ENCODE results near the gene GANAB. TPM values are rescaled to one million over a fixed set of nuclear protein-coding genes. Genes with fewer than 3 reads are reported as not detected.

The GANAB gene
- total and polyA plus RNA-seq, 2 of the 13 experiments (the other 11 are each of a cell fraction or from before 2014, with no cell fraction given) = 99.5 to 234 TPM

DNA sequence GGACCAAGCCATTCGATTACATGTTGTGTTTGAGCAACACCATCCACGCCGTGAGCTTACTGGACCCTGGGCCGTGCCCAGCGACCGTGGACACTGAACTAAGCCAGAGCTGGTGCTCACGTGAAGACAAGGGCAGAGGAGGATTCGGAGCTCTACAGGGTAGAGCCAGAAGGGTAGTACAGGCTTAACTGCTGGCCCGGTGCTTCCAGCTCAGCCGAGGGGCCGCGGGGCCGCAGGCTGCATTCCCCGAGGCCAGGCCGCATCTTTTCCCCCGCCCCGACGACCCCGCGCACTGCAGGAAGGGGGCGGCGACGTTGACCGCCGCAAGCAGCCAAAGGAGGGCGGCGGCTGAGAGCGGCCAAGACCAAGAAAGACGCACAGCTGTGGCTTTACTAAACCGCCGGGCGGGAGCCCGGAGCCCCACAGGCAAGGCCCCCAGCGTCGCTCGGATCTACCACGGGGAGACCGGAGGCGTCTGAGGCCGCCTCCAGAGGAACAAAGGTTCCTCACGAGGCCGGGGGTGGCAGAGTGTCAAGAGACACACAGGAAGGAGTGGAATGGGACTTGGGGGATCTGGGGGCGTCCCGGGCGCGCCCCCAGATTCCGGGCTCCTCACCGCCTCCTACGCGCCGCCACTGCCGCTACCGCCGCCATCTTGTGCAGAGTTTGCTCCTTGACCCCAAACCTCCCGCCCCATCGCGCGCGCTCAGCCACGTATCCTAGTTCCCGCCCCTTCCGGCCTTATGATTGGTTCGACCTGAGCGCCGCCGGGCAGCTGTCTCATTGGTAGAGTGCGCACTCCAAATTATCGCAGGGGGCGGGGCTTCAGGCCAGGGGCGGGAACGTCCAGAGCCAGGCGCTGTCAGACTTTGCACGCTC is at the start of gene GANAB (continued):
- TF ChIP-seq ZSCAN9 (CRISPR knock-in tag; IDR thresholded peaks at IDR 0.05; ENCODE audit: borderline replicate concordance) (no peak; the same call in 1 of the 2 replicates), ZNF343 (CRISPR knock-in tag; IDR thresholded peaks at IDR 0.05) (no peak; the same call in 1 of the 2 replicates), NR2F2 (IDR thresholded peaks at IDR 0.05; ENCODE audit: borderline replicate concordance, low read depth) (peak; percentile 40; the same call in 1 of the 2 replicates), GATAD1 (CRISPR knock-in tag; IDR thresholded peaks at IDR 0.05) (peak; percentile 79), ZNF30 (CRISPR knock-in tag; IDR thresholded peaks at IDR 0.05) (peak; percentile 73; the same call in 1 of the 2 replicates), ZNF143 (CRISPR knock-in tag; IDR thresholded peaks at IDR 0.05) (no peak), BCL6 (CRISPR knock-in tag; IDR thresholded peaks at IDR 0.05) (peak; percentile 39; the same call in 1 of the 2 replicates), STAT5B (CRISPR knock-in tag; IDR thresholded peaks at IDR 0.05) (0 out of 2 replicates have a peak, but pooled peaks have one; percentile 11), NRL (CRISPR knock-in tag; IDR thresholded peaks at IDR 0.05; ENCODE audit: borderline replicate concordance) (no peak), PRDM15 (CRISPR knock-in tag; IDR thresholded peaks at IDR 0.05) (peak; percentile 87), KDM5A (IDR thresholded peaks at IDR 0.05; ENCODE audit: borderline replicate concordance, low read length) (peak; percentile 71; the same call in 1 of the 2 replicates)
- TF ChIP-seq, protein P1, sequence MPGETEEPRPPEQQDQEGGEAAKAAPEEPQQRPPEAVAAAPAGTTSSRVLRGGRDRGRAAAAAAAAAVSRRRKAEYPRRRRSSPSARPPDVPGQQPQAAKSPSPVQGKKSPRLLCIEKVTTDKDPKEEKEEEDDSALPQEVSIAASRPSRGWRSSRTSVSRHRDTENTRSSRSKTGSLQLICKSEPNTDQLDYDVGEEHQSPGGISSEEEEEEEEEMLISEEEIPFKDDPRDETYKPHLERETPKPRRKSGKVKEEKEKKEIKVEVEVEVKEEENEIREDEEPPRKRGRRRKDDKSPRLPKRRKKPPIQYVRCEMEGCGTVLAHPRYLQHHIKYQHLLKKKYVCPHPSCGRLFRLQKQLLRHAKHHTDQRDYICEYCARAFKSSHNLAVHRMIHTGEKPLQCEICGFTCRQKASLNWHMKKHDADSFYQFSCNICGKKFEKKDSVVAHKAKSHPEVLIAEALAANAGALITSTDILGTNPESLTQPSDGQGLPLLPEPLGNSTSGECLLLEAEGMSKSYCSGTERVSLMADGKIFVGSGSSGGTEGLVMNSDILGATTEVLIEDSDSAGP (CRISPR knock-in tag; IDR thresholded peaks at IDR 0.05; ENCODE audit: borderline replicate concordance) = peak; percentile 53; the same call in 1 of the 2 replicates
- TF ChIP-seq, protein P2, sequence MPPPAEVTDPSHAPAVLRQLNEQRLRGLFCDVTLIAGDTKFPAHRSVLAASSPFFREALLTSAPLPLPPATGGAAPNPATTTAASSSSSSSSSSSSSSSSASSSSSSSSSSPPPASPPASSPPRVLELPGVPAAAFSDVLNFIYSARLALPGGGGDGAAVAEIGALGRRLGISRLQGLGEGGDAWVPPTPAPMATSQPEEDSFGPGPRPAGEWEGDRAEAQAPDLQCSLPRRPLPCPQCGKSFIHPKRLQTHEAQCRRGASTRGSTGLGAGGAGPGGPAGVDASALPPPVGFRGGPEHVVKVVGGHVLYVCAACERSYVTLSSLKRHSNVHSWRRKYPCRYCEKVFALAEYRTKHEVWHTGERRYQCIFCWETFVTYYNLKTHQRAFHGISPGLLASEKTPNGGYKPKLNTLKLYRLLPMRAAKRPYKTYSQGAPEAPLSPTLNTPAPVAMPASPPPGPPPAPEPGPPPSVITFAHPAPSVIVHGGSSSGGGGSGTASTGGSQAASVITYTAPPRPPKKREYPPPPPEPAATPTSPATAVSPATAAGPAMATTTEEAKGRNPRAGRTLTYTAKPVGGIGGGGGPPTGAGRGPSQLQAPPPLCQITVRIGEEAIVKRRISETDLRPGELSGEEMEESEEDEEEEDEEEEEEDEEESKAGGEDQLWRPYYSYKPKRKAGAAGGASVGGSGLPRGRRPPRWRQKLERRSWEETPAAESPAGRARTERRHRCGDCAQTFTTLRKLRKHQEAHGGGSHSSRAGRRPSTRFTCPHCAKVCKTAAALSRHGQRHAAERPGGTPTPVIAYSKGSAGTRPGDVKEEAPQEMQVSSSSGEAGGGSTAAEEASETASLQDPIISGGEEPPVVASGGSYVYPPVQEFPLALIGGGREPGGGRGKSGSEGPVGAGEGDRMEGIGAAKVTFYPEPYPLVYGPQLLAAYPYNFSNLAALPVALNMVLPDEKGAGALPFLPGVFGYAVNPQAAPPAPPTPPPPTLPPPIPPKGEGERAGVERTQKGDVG (CRISPR knock-in tag; IDR thresholded peaks at IDR 0.05; ENCODE audit: borderline replicate concordance) = no peak
- TF ChIP-seq, protein P3, sequence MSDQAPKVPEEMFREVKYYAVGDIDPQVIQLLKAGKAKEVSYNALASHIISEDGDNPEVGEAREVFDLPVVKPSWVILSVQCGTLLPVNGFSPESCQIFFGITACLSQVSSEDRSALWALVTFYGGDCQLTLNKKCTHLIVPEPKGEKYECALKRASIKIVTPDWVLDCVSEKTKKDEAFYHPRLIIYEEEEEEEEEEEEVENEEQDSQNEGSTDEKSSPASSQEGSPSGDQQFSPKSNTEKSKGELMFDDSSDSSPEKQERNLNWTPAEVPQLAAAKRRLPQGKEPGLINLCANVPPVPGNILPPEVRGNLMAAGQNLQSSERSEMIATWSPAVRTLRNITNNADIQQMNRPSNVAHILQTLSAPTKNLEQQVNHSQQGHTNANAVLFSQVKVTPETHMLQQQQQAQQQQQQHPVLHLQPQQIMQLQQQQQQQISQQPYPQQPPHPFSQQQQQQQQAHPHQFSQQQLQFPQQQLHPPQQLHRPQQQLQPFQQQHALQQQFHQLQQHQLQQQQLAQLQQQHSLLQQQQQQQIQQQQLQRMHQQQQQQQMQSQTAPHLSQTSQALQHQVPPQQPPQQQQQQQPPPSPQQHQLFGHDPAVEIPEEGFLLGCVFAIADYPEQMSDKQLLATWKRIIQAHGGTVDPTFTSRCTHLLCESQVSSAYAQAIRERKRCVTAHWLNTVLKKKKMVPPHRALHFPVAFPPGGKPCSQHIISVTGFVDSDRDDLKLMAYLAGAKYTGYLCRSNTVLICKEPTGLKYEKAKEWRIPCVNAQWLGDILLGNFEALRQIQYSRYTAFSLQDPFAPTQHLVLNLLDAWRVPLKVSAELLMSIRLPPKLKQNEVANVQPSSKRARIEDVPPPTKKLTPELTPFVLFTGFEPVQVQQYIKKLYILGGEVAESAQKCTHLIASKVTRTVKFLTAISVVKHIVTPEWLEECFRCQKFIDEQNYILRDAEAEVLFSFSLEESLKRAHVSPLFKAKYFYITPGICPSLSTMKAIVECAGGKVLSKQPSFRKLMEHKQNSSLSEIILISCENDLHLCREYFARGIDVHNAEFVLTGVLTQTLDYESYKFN (CRISPR knock-in tag; conservative IDR thresholded peaks at IDR 0.05) = peak; percentile 19
